ENCODE results near the gene GLYATL2.

DNA sequence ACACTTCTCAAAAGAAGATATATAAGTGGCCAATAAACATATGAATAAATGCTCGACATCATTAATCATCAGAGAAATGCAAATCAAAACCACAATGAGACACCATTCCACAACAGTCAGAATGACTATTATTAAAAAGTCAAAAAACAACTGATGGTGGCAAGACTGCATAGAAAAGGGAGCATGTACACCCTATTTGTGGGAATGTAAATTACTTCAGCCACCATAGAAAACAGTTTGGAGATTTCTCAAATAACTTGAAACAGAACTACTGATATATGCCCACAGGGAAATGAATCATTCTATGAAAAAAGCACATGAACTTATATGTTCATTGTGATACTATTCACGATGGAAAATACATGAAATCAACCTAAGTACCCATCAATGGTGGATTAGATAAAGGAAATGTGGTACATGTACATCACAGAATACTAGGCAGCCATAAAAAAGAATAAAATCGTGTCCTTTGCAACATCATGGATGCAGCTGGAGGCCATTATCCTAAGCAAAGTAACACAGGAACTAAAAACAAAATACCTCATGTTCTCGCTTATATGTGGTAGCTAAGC, 42.4 kb downstream of the GLYATL2 start:
- TF ChIP-seq, protein P1, sequence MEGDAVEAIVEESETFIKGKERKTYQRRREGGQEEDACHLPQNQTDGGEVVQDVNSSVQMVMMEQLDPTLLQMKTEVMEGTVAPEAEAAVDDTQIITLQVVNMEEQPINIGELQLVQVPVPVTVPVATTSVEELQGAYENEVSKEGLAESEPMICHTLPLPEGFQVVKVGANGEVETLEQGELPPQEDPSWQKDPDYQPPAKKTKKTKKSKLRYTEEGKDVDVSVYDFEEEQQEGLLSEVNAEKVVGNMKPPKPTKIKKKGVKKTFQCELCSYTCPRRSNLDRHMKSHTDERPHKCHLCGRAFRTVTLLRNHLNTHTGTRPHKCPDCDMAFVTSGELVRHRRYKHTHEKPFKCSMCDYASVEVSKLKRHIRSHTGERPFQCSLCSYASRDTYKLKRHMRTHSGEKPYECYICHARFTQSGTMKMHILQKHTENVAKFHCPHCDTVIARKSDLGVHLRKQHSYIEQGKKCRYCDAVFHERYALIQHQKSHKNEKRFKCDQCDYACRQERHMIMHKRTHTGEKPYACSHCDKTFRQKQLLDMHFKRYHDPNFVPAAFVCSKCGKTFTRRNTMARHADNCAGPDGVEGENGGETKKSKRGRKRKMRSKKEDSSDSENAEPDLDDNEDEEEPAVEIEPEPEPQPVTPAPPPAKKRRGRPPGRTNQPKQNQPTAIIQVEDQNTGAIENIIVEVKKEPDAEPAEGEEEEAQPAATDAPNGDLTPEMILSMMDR (IDR thresholded peaks at IDR 0.05 in 8 of 11, conservative IDR thresholded peaks at IDR 0.05 in 3 of 11) = no peak
- TF ChIP-seq POLR2AphosphoS5 (IDR thresholded peaks at IDR 0.05) (no peak), POLR2A (IDR thresholded peaks at IDR 0.05) (no peak)

Measured in spleen (tissue), 7 donors.